Placental pericyte (primary cell): Measurements from ENCODE around the gene MSL3. TPM values are rescaled to one million over a fixed set of nuclear protein-coding genes. Genes with fewer than 3 reads are reported as not detected.

Source experiments
- total RNA-seq: library from RNA; depleted of rRNA; stranded (reverse); fragments of >200 nt; gene quantifications from 2 replicates; pipeline ENCODE4 v1.2.3, GENCODE V29; 2012

The MSL3 gene, protein sequence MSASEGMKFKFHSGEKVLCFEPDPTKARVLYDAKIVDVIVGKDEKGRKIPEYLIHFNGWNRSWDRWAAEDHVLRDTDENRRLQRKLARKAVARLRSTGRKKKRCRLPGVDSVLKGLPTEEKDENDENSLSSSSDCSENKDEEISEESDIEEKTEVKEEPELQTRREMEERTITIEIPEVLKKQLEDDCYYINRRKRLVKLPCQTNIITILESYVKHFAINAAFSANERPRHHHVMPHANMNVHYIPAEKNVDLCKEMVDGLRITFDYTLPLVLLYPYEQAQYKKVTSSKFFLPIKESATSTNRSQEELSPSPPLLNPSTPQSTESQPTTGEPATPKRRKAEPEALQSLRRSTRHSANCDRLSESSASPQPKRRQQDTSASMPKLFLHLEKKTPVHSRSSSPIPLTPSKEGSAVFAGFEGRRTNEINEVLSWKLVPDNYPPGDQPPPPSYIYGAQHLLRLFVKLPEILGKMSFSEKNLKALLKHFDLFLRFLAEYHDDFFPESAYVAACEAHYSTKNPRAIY
- total RNA-seq, result 22.3 and 34.6 TPM in 2 replicates

DNA sequence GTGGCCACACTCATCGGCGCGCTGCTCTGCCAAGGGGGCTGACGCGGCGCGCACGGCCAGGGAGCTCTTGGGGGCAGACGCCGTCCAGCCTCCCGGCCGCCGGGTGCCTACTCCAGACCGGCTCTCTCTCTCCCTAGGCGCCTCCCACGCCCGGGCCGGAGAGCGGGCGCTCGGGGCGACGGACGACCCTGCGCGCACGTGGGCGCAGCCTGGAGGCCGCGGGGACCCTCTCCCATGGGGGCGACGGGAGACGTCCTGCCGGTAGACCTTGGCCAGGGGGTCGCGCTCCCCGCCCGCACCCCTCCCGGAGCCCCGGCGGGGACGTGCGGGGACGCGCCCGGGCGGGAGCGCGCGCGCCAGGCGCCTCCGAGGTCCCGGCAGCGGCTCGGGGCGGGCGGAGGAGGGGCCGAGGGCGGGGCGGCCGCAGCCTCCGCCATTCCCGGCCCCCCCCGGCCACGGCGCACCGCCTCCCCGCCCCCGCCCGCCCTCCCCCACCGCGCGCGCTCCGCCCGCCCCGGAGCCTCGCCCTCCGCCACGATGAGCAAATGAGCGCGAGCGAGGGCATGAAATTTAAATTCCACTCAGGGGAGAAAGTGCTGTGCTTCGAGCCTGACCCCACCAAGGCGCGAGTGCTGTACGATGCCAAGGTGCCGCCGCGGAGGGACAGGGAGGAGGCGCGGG lies at the start of gene MSL3:
MSL3 (plus strand) TSS at position 519 of the 681 bp plus-strand sequence; CDS start at position 546, 27 bp downstream.

Other genes with a start within 250 kb of the MSL3 start
- gene ARHGAP6, start 92.3 kb upstream of the MSL3 start, total RNA-seq, result 4.4 and 6.8 TPM in 2 replicates